IPS-NIHi11 (cell line): ENCODE measurements around the gene SERINC5.
"Not testable (repeated sequence)": the region's sequence is repeated elsewhere in the genome, so short reads cannot be mapped to it uniquely, and the experiment has no call there.

Source experiments
- DNase-seq: peaks from one replicate; pipeline ENCODE4 v3.0.0; 2012; ENCODE audit warnings: mixed read lengths, low spot score

The SERINC5 gene

GRCh38 chr5:80170117-80170535 is 85.7 kb downstream of the SERINC5 start:
- no peak for DNase-seq

- DNase-seq: no peak
Observed at GRCh38 chr5:80168388-80169028, 87.3 kb downstream of the SERINC5 start.

GRCh38 chr5:80165452-80165851 is 90.4 kb downstream of the SERINC5 start:
- DNase-seq: no peak

GRCh38 chr5:80161165-80161564 is 94.7 kb downstream of the SERINC5 start:
- DNase-seq: no peak

- DNase-seq: no peak
Observed at GRCh38 chr5:80160242-80160641, 95.6 kb downstream of the SERINC5 start.

- DNase-seq: no peak
Observed at GRCh38 chr5:80159133-80159815, 96.6 kb downstream of the SERINC5 start.

- no peak for DNase-seq
Observed at GRCh38 chr5:80156156-80156555, 99.7 kb downstream of the SERINC5 start.

- DNase-seq: no peak
Observed at GRCh38 chr5:80154749-80155148, 101.1 kb downstream of the SERINC5 start.

GRCh38 chr5:80154289-80154688 is 101.6 kb downstream of the SERINC5 start:
- DNase-seq: not testable (repeated sequence)

- no peak for DNase-seq
Observed at GRCh38 chr5:80153586-80154126, 102.2 kb downstream of the SERINC5 start.

GRCh38 chr5:80152778-80153177 is 103.1 kb downstream of the SERINC5 start:
- DNase-seq: no peak

GRCh38 chr5:80151890-80152289 is 104.0 kb downstream of the SERINC5 start:
- DNase-seq: no peak

- no peak for DNase-seq
Observed at GRCh38 chr5:80150731-80151130, 105.1 kb downstream of the SERINC5 start.

GRCh38 chr5:80149161-80149609 is 106.7 kb downstream of the SERINC5 start:
- no peak for DNase-seq

- DNase-seq: no peak
Observed at GRCh38 chr5:80147119-80147815, 108.6 kb downstream of the SERINC5 start.

- no peak for DNase-seq
Observed at GRCh38 chr5:80146046-80146445, 109.8 kb downstream of the SERINC5 start.

- no peak for DNase-seq
Observed at GRCh38 chr5:80143491-80143890, 112.4 kb downstream of the SERINC5 start.

- DNase-seq: no peak
Observed at GRCh38 chr5:80142996-80143395, 112.9 kb downstream of the SERINC5 start.

GRCh38 chr5:80141681-80142080 is 114.2 kb downstream of the SERINC5 start:
- DNase-seq: no peak

- DNase-seq: peak; percentile 59
Observed at GRCh38 chr5:80141147-80141671, 114.6 kb downstream of the SERINC5 start.

GRCh38 chr5:80140496-80140895 is 115.4 kb downstream of the SERINC5 start:
- DNase-seq: no peak

GRCh38 chr5:80139466-80139972 is 116.3 kb downstream of the SERINC5 start:
- DNase-seq: no peak
